Common myeloid progenitor, CD34-positive (primary cell): Measurements from ENCODE around the gene ADORA2B.

ENCODE experiments used
- CTCF ChIA-PET: fragments of 350-600 bp; sonication (Branson Sonifier 250); formaldehyde crosslinking; loops from one replicate; lab custom pipeline; 2021; ENCODE audit warnings: antibody characterized with exemption; lab: Charles Lee
- POLR2A ChIA-PET: fragments of 350-600 bp; sonication (Branson Sonifier 250); formaldehyde crosslinking; loops from one replicate; lab custom pipeline; 2021; ENCODE audit warnings: antibody characterized with exemption; lab: Charles Lee
- DNase-seq, 3 donors: peaks; one replicate each; pipeline versions ENCODE4 v3.0.0 to v3.0.0-alpha.2; 2013
- H3K27ac ChIP-seq, 2 experiments: 1 replicate in 1 of 2; 2 replicates in 1 of 2; pipeline ENCODE4 v1.7.0; 2013; ENCODE audit warnings: inconsistent platforms in 2 of 2, low read length in 2 of 2, mild to moderate bottlenecking in 2 of 2, low read depth in 1 of 2, moderate library complexity in 1 of 2; ENCODE audit not compliant: severe bottlenecking in 2 of 2, insufficient read depth in 1 of 2, poor library complexity in 1 of 2
- H3K27me3 ChIP-seq, 5 experiments: replicated peaks in 2 of 5; 1 replicate in 3 of 5; 2 replicates in 2 of 5; pipeline versions ENCODE4 v1.6.1 to v1.7.0; 2013; ENCODE audit warnings: low read length in 4 of 5, mild to moderate bottlenecking in 2 of 5, moderate library complexity in 2 of 5, inconsistent platforms in 1 of 5; ENCODE audit not compliant: insufficient read depth in 5 of 5, control insufficient read depth in 4 of 5
- H3K36me3 ChIP-seq, 4 experiments: 1 replicate in 2 of 4; 2 replicates in 2 of 4; pipeline versions ENCODE4 v1.6.1 to v1.7.0; 2013; ENCODE audit warnings: low read length in 3 of 4, control low read depth in 1 of 4, mild to moderate bottlenecking in 1 of 4; ENCODE audit not compliant: control insufficient read depth in 4 of 4, insufficient read depth in 4 of 4
- H3K4me1 ChIP-seq, 4 experiments: 1 replicate in 3 of 4; 2 replicates in 1 of 4; pipeline versions ENCODE4 v1.6.1 to v1.7.1; 2013; ENCODE audit warnings: low read length in 3 of 4, mild to moderate bottlenecking in 3 of 4, control low read depth in 1 of 4, inconsistent platforms in 1 of 4, moderate library complexity in 1 of 4; ENCODE audit not compliant: control insufficient read depth in 4 of 4, insufficient read depth in 4 of 4; ENCODE audit errors: control extremely low read depth in 1 of 4
- H3K4me3 ChIP-seq, 7 experiments: 1 replicate in 4 of 7; 2 replicates in 3 of 7; pipeline versions ENCODE4 v1.5.1 to v1.7.0; 2013; ENCODE audit warnings: mild to moderate bottlenecking in 7 of 7, low read length in 6 of 7, moderate library complexity in 6 of 7, inconsistent platforms in 2 of 7, low read depth in 2 of 7, control low read depth in 1 of 7; ENCODE audit not compliant: insufficient read depth in 4 of 7, control insufficient read depth in 1 of 7; ENCODE audit errors: extremely low read depth in 1 of 7
- H3K9me3 ChIP-seq, 5 experiments: 1 replicate in 4 of 5; 2 replicates in 1 of 5; pipeline versions ENCODE4 v1.6.1 to v1.7.1; 2013; ENCODE audit warnings: low read length in 4 of 5, mild to moderate bottlenecking in 2 of 5, inconsistent platforms in 1 of 5, low read depth in 1 of 5, moderate library complexity in 1 of 5; ENCODE audit not compliant: control insufficient read depth in 4 of 5, insufficient read depth in 2 of 5; ENCODE audit errors: control extremely low read depth in 1 of 5
- WGBS: methylation state at CpG from one replicate; pipeline ENCODE4 v1.1.5; 2013; ENCODE audit not compliant: insufficient coverage; 5-methylcytosine and 5-hydroxymethylcytosine counted together

ADORA2B gene

GRCh38 chr17:15981646-15982580, 37.0 kb downstream of the ADORA2B start:
- 59% methylated on average over 3 of the region's 5 CpGs for WGBS

GRCh38 chr17:15996322-15996721, 51.4 kb downstream of the ADORA2B start:
- CTCF ChIA-PET = interaction anchor here (1.2 to 3.1 kb wide), 4 partner anchors 12 to 146 kb away, joined by 4 to 14 read pairs (median 6); partner anchors contain the start of gene ADORA2B
- no peak overlapping the region for H3K27ac ChIP-seq

More at GRCh38 chr17:15981646-15982580, 37.0 kb downstream of the ADORA2B start:
- ChIA-PET CTCF (interaction anchor here (1.2 to 2.4 kb wide), 3 partner anchors 11 to 37 kb away, joined by 5 to 6 read pairs (median 6); partner anchors contain the start of gene ADORA2B), POLR2A (no interaction called here)
- H3K4me3 ChIP-seq = peak overlapping the region in 2 of 7 experiments; percentile 8 to 19
- no peaks in the 10 kb centered on the region for H3K27me3 ChIP-seq
- H3K9me3 ChIP-seq = no peaks in the 10 kb centered on the region
- H3K4me1 ChIP-seq = peaks cover 8 to 23% (median 20%) of the 10 kb centered on the region in 4 experiments
- peaks cover 20 to 44% (median 28%) of the 10 kb centered on the region in 4 experiments for H3K36me3 ChIP-seq
- DNase-seq = peak; percentile 50 to 71 (median 64)
- H3K27ac ChIP-seq = peak overlapping the region; percentile 52 to 76

DNA sequence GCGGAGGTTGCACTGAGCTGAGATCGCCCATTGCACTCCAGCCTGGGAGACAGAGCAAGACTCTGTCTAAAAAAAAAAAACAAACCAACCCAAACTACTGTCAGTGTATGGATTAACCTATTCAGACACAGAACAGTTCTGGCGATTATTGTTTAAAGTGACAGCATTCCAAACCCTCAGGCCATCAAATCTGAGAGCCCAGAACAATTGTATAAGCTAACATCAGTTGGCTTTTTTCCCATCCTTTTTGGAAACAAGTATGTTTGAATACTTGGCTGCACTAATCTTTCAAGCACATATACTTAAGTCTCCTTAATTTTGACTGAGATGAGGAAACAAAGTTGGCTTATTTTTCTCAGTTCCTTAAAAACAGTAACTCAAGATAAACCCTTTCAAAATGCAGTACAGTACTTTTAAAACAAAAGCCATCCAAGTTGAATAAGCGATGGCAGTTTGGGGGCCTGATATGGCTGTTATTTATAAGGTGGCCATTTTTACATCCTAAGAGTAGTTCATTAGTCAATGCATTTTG, 53.2 kb downstream of the ADORA2B start:
- ChIA-PET POLR2A (interaction anchor here (2.2 kb wide), 1 partner anchor 54 kb away, joined by 5 read pairs; the partner anchor contains the start of gene ADORA2B), CTCF (interaction anchor here (0.6 to 3.1 kb wide), 6 partner anchors 28 to 170 kb away, joined by 3 to 14 read pairs (median 5); partner anchors contain the start of gene ADORA2B)
- Histone ChIP-seq H3K9me3 (peaks cover 0 to 5% (median 3%) of the 10 kb centered on the region in 5 experiments), H3K27ac (no peak overlapping the region), H3K4me3 (peak overlapping the region in 1 of 7 experiments; percentile 64), H3K36me3 (peaks cover 4 to 35% (median 22%) of the 10 kb centered on the region in 4 experiments), H3K4me1 (peaks cover 9 to 24% (median 18%) of the 10 kb centered on the region in 4 experiments), H3K27me3 (no peaks in the 10 kb centered on the region)
- 100% methylated on average over 1 of the region's 4 CpGs for WGBS
- DNase-seq = no peak

More at GRCh38 chr17:15996322-15996721, 51.4 kb downstream of the ADORA2B start:
- whole genome bisulfite sequencing = 85% methylated on average over 5 of the region's 6 CpGs
- POLR2A ChIA-PET = no interaction called here
- no peak for DNase-seq
- H3K36me3 ChIP-seq = peaks cover 0 to 17% (median 7%) of the 10 kb centered on the region in 4 experiments
- H3K9me3 ChIP-seq = no peaks in the 10 kb centered on the region
- no peak overlapping the region for H3K4me3 ChIP-seq
- H3K27me3 ChIP-seq = no peaks in the 10 kb centered on the region
- H3K4me1 ChIP-seq = peaks cover 9 to 24% (median 16%) of the 10 kb centered on the region in 4 experiments

- peak; percentile 90 to 97 (median 96) for DNase-seq
- Histone ChIP-seq H3K27me3 (no peaks in the 10 kb centered on the region), H3K9me3 (peaks cover 0 to 5% (median 3%) of the 10 kb centered on the region in 5 experiments), H3K27ac (peak within 1 kb of the TSS; percentile 55 to 92), H3K4me1 (peaks cover 9 to 24% (median 18%) of the 10 kb centered on the region in 4 experiments), H3K36me3 (peaks cover 10 to 48% (median 34%) of the 10 kb centered on the region in 4 experiments), H3K4me3 (peak within 1 kb of the TSS; percentile 58 to 92 (median 86))
- ChIA-PET CTCF (interaction anchor here (0.6 to 2.9 kb wide), 7 partner anchors 10 to 171 kb away, joined by 3 to 10 read pairs (median 3); no protein-coding TSS in a partner anchor), POLR2A (interaction anchor here (0.7 to 2.2 kb wide), 5 partner anchors 16 to 55 kb away, joined by 3 to 5 read pairs (median 4); partner anchors contain the start of gene ADORA2B)
- under 1% methylated on average over 86 of the region's 91 CpGs for WGBS
Measured at GRCh38 chr17:15999141-15999973, 54.4 kb downstream of the ADORA2B start, which contains the start of the genes TTC19 and ZSWIM7. Gene TTC19 (plus strand): TSS chr17:15999824. CDS start chr17:15999849, 25 bp downstream. Gene ZSWIM7 (minus strand): TSS chr17:15999704. CDS start chr17:15999594, 110 bp downstream.

GRCh38 chr17:15999974-16000827, 55.3 kb downstream of the ADORA2B start:
- Histone ChIP-seq H3K36me3 (peaks cover 18 to 51% (median 42%) of the 10 kb centered on the region in 4 experiments), H3K9me3 (peaks cover 0 to 5% (median 3%) of the 10 kb centered on the region in 5 experiments), H3K27ac (peak overlapping the region; percentile 55 to 92), H3K4me3 (peak overlapping the region; percentile 58 to 92 (median 86)), H3K27me3 (no peaks in the 10 kb centered on the region), H3K4me1 (peaks cover 9 to 24% (median 18%) of the 10 kb centered on the region in 4 experiments)
- peak; percentile 36 to 75 (median 71) for DNase-seq
- ChIA-PET POLR2A (interaction anchor here (1.0 to 2.2 kb wide), 2 partner anchors 41 to 56 kb away, joined by 4 to 5 read pairs; partner anchors contain the start of gene ADORA2B), CTCF (interaction anchor here (0.6 to 2.9 kb wide), 5 partner anchors 9 to 54 kb away, joined by 3 to 10 read pairs (median 3); no protein-coding TSS in a partner anchor)
- under 1% methylated on average over 43 of the region's 64 CpGs for WGBS
